BLaER1 treated with 17β-estradiol and CSF1 and Interleukin-3, amounts not matched to agents 10 nM and 100 nM (cell line): Measurements from ENCODE around the gene DIP2B.
"Not testable (repeated sequence)": the region's sequence is repeated elsewhere in the genome, so short reads cannot be mapped to it uniquely, and the experiment has no call there.

Experiments used
- H3K27ac ChIP-seq, 11 experiments: shearing (Covaris generic); formaldehyde crosslinking; 2 replicates each; pipeline ENCODE4 v1.8.1; 2022
- H3K27me3 ChIP-seq, 11 experiments: shearing (Covaris generic); formaldehyde crosslinking; 2 replicates each; pipeline ENCODE4 v1.8.1; 2022
- H3K36me3 ChIP-seq, 11 experiments: shearing (Covaris generic); formaldehyde crosslinking; 2 replicates each; pipeline ENCODE4 v1.8.1; 2022
- H3K4me1 ChIP-seq, 10 experiments: shearing (Covaris generic); formaldehyde crosslinking; 2 replicates each; pipeline ENCODE4 v1.8.1; 2022
- H3K4me2 ChIP-seq, 11 experiments: shearing (Covaris generic); formaldehyde crosslinking; 2 replicates each; pipeline ENCODE4 v1.8.1; 2022
- H3K4me3 ChIP-seq, 10 experiments: shearing (Covaris generic); formaldehyde crosslinking; 2 replicates each; pipeline ENCODE4 v1.8.1; 2022
- H3K9ac ChIP-seq, 11 experiments: shearing (Covaris generic); formaldehyde crosslinking; 2 replicates each; pipeline ENCODE4 v1.8.1; 2022
- H3K9me3 ChIP-seq, 11 experiments: shearing (Covaris generic); formaldehyde crosslinking; replicated peaks in 1 of 11; 2 replicates each; pipeline ENCODE4 v1.8.1; 2022
- H4K20me1 ChIP-seq, 11 experiments: shearing (Covaris generic); formaldehyde crosslinking; 2 replicates each; pipeline ENCODE4 v1.8.1; 2022
- Cebpa-rat ChIP-seq, 11 experiments: shearing (Covaris generic); IDR thresholded peaks; 2 replicates each; pipeline ENCODE4 v1.8.1; 2022

Gene DIP2B

GRCh38 chr12:50764286-50765094, 259.7 kb downstream of the DIP2B start:
- Histone ChIP-seq H3K9ac (peak overlapping the region; percentile 89 to 97 (median 93)), H3K36me3 (peaks cover 0 to 28% (median 19%) of the 10 kb centered on the region in 11 experiments; a peak in 18 of 22 replicates), H3K9me3 (peaks cover 0 to 22% (median 14%) of the 10 kb centered on the region in 11 experiments; a peak in 19 of 22 replicates), H3K4me3 (peak overlapping the region; percentile 78 to 99 (median 91)), H3K4me1 (peaks cover 38 to 50% (median 42%) of the 10 kb centered on the region in 10 experiments), H3K27ac (peak overlapping the region; percentile 89 to 98 (median 96)), H3K4me2 (peak overlapping the region; percentile 67 to 93 (median 87)), H4K20me1 (peaks cover 8 to 50% (median 27%) of the 10 kb centered on the region in 11 experiments; a peak in 16 of 22 replicates), H3K27me3 (no peaks in the 10 kb centered on the region)
- TF ChIP-seq Cebpa-rat (IDR thresholded peaks at IDR 0.05): peak in 2 of 11 experiments; percentile 12 to 67; a peak in 2 of 22 replicates

DNA sequence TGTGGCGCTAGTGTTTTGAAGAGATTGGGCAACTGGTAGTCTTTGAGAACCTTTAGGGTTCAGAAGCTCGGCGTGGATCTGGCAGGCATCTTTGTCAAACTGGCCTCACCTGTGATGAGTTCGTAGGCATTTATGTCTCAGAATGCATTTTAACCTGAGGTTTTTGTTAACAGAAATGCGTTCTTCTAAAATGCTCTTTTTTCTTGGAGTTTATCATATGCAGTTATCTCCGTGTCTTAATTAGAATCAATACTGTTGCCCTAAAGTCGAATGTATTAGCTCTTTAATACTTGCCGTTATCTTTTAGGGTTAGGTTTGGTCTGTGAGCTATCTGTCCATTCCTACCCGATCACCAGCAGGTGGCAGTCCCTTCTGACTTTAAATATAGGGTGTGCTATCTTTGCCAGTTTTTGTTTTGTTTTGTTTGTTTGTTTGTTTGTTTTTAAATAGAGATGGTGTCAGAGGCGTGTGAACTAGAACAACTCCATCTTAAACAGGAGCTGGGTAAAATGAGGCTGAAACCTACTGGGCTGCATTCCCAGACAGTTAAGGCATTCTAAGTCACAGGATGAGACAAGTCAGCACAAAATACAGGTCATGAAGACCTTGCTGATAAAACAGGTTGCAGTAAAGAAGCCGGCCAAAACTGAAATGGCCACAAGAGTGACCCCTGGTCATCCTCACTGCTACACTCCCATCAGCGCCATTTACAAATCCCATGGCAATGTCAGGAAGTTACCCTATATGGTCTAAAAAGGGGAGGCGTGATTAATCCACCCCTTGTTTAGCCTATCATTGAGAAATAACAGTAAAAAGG, 260.5 kb downstream of the DIP2B start:
- H3K27me3 ChIP-seq: no peaks in the 10 kb centered on the region
- peak overlapping the region; percentile 78 to 99 (median 91) for H3K4me3 ChIP-seq
- TF ChIP-seq Cebpa-rat (IDR thresholded peaks at IDR 0.05): peak in 1 of 11 experiments; percentile 81; a peak in 3 of 22 replicates
- H3K9ac ChIP-seq: peak overlapping the region; percentile 89 to 97 (median 93)
- H3K36me3 ChIP-seq: peaks cover 5 to 36% (median 27%) of the 10 kb centered on the region in 11 experiments
- H4K20me1 ChIP-seq: peaks cover 8 to 50% (median 27%) of the 10 kb centered on the region in 11 experiments; a peak in 16 of 22 replicates
- H3K9me3 ChIP-seq: peaks cover 0 to 31% (median 22%) of the 10 kb centered on the region in 11 experiments; a peak in 19 of 22 replicates
- peaks cover 38 to 46% (median 42%) of the 10 kb centered on the region in 10 experiments for H3K4me1 ChIP-seq
- H3K27ac ChIP-seq: peak overlapping the region; percentile 89 to 98 (median 96); a peak in 21 of 22 replicates
- H3K4me2 ChIP-seq: peak overlapping the region; percentile 67 to 93 (median 87)

GRCh38 chr12:50768391-50768790, 263.6 kb downstream of the DIP2B start:
- Histone ChIP-seq H3K27ac (no peak overlapping the region), H3K36me3 (peaks cover 33 to 66% (median 54%) of the 10 kb centered on the region in 11 experiments), H3K4me2 (no peak overlapping the region), H3K27me3 (no peaks in the 10 kb centered on the region), H3K4me1 (peaks cover 10 to 19% (median 14%) of the 10 kb centered on the region in 10 experiments), H3K4me3 (no peak overlapping the region), H3K9ac (no peak overlapping the region), H4K20me1 (peaks cover 8 to 78% (median 38%) of the 10 kb centered on the region in 11 experiments; a peak in 16 of 22 replicates), H3K9me3 (peaks cover 4 to 61% (median 51%) of the 10 kb centered on the region in 11 experiments; a peak in 19 of 22 replicates)
- TF ChIP-seq Cebpa-rat (IDR thresholded peaks at IDR 0.05): no peak

DNA sequence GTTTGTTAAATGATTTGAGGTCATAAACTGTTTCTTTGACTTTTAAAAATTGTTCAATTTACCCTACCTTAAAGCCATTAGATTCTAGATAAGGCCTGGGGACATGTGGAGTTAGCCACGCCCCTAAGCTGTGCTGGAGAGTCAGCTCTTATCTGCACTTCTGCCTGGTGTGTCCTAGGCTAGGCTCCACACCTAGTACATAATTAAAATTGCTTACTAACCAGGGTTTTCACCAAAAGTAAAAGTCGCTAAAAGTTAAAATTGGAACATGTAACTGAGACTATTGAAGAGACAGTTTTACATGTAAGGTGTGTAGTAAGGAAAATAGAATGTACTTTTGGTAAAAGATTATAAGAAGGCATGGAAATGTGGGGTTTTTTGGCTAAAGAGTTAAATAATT, 264.0 kb downstream of the DIP2B start:
- H3K27me3 ChIP-seq, H3K4me2 ChIP-seq, H3K27ac ChIP-seq, H3K4me3 ChIP-seq, H3K9ac ChIP-seq: not testable (repeated sequence)
- Histone ChIP-seq H3K36me3 (peaks cover 33 to 70% (median 57%) of the 10 kb centered on the region in 11 experiments), H4K20me1 (peaks cover 8 to 82% (median 39%) of the 10 kb centered on the region in 11 experiments; a peak in 16 of 22 replicates), H3K4me1 (peaks cover 10 to 23% (median 16%) of the 10 kb centered on the region in 10 experiments), H3K9me3 (peaks cover 4 to 65% (median 51%) of the 10 kb centered on the region in 11 experiments; a peak in 19 of 22 replicates)

GRCh38 chr12:50771409-50771808, 266.6 kb downstream of the DIP2B start:
- Histone ChIP-seq H3K9me3 (peaks cover 4 to 69% (median 51%) of the 10 kb centered on the region in 11 experiments; a peak in 19 of 22 replicates), H3K27ac (no peak overlapping the region), H3K9ac (no peak overlapping the region), H3K4me3 (no peak overlapping the region), H4K20me1 (peaks cover 1 to 87% (median 44%) of the 10 kb centered on the region in 11 experiments; a peak in 16 of 22 replicates), H3K4me1 (peaks cover 0 to 23% (median 5%) of the 10 kb centered on the region in 10 experiments; a peak in 14 of 20 replicates), H3K27me3 (no peaks in the 10 kb centered on the region), H3K36me3 (peaks cover 33 to 76% (median 58%) of the 10 kb centered on the region in 11 experiments), H3K4me2 (no peak overlapping the region)
- TF ChIP-seq Cebpa-rat (IDR thresholded peaks at IDR 0.05): no peak

- peaks cover 4 to 66% (median 51%) of the 10 kb centered on the region in 11 experiments; a peak in 19 of 22 replicates for H3K9me3 ChIP-seq
- peaks cover 33 to 68% (median 56%) of the 10 kb centered on the region in 11 experiments for H3K36me3 ChIP-seq
- H3K27ac ChIP-seq: no peak overlapping the region
- no peaks in the 10 kb centered on the region for H3K27me3 ChIP-seq
- H3K4me1 ChIP-seq: peaks cover 0 to 19% (median 0%) of the 10 kb centered on the region in 10 experiments; a peak in 7 of 20 replicates
- peaks cover 3 to 87% (median 43%) of the 10 kb centered on the region in 11 experiments; a peak in 17 of 22 replicates for H4K20me1 ChIP-seq
- H3K4me2 ChIP-seq: no peak overlapping the region
- no peak overlapping the region for H3K4me3 ChIP-seq
- no peak overlapping the region for H3K9ac ChIP-seq
- TF ChIP-seq Cebpa-rat (IDR thresholded peaks at IDR 0.05): no peak
Observed at GRCh38 chr12:50772470-50772869, 267.7 kb downstream of the DIP2B start.

GRCh38 chr12:50772877-50773276, 268.1 kb downstream of the DIP2B start:
- Histone ChIP-seq H3K9ac (no peak overlapping the region), H3K4me3 (no peak overlapping the region), H3K4me1 (peaks cover 0 to 19% (median 0%) of the 10 kb centered on the region in 10 experiments; a peak in 7 of 20 replicates), H3K36me3 (peaks cover 33 to 64% (median 57%) of the 10 kb centered on the region in 11 experiments), H3K9me3 (peaks cover 4 to 61% (median 50%) of the 10 kb centered on the region in 11 experiments; a peak in 19 of 22 replicates), H3K4me2 (no peak overlapping the region), H4K20me1 (peaks cover 7 to 87% (median 47%) of the 10 kb centered on the region in 11 experiments; a peak in 18 of 22 replicates), H3K27ac (no peak overlapping the region), H3K27me3 (no peaks in the 10 kb centered on the region)
- no peak for TF ChIP-seq Cebpa-rat (IDR thresholded peaks at IDR 0.05)

GRCh38 chr12:50775251-50775650, 270.5 kb downstream of the DIP2B start:
- no peak for TF ChIP-seq Cebpa-rat (IDR thresholded peaks at IDR 0.05)
- Histone ChIP-seq H3K36me3 (peaks cover 31 to 50% (median 41%) of the 10 kb centered on the region in 11 experiments), H3K4me1 (peaks cover 0 to 19% (median 0%) of the 10 kb centered on the region in 10 experiments; a peak in 7 of 20 replicates), H3K9ac (no peak overlapping the region), H3K4me2 (no peak overlapping the region), H3K27me3 (no peaks in the 10 kb centered on the region), H3K9me3 (peaks cover 4 to 39% (median 29%) of the 10 kb centered on the region in 11 experiments; a peak in 19 of 22 replicates), H4K20me1 (peaks cover 14 to 96% (median 48%) of the 10 kb centered on the region in 11 experiments; a peak in 18 of 22 replicates), H3K4me3 (no peak overlapping the region), H3K27ac (no peak overlapping the region)
